ENCODE measurements around the gene PPM1H. TPM values are rescaled to one million over a fixed set of nuclear protein-coding genes. Genes with fewer than 3 reads are reported as not detected.

PPM1H gene
- total and polyA plus RNA-seq, 10 of the 15 experiments (the other 5 are each of a cell fraction or from before 2014, with no cell fraction given) = 0.11 to 0.83 (median 0.49) TPM

GRCh38 chr12:62625228-62625627 is 309.7 kb downstream of the PPM1H start (continued):
- TF ChIP-seq E2F8 (IDR thresholded peaks at IDR 0.05; ENCODE audit: low read depth, partially characterized antibody) = no peak
- TF ChIP-seq ZBED1 (IDR thresholded peaks at IDR 0.05; ENCODE audit: borderline replicate concordance) = no peak
- no peak for TF ChIP-seq NFYA (IDR thresholded peaks at IDR 0.05; ENCODE audit: borderline replicate concordance, low read depth, low read length)

GRCh38 chr12:62622177-62622576 is 312.8 kb downstream of the PPM1H start:
- Histone ChIP-seq H3K79me2 (ENCODE audit: control insufficient read depth, insufficient read depth, low read length) (no peaks in the 10 kb centered on the region), H3K9ac (ENCODE audit: control insufficient read depth, insufficient read depth, low read length) (no peak overlapping the region), H3K27me3 (replicated peaks in 1 of 2; ENCODE audit: control insufficient read depth in 2 of 2, insufficient read depth in 2 of 2, low read length in 1 of 2) (no peaks in the 10 kb centered on the region), H3K9me3 (replicated peaks; ENCODE audit: control insufficient read depth, insufficient read depth, low read length) (no peaks in the 10 kb centered on the region), H3K27ac (ENCODE audit: control insufficient read depth, insufficient read depth) (no peak overlapping the region), H3K4me1 (ENCODE audit: control insufficient read depth, insufficient read depth, low read length) (no peaks in the 10 kb centered on the region), H3K4me2 (ENCODE audit: control insufficient read depth, insufficient read depth) (no peak overlapping the region), H3K36me3 (ENCODE audit: control insufficient read depth in 2 of 2, insufficient read depth in 2 of 2, low read length in 1 of 2) (no peaks in the 10 kb centered on the region), H3K4me3 (no peak overlapping the region), H4K20me1 (ENCODE audit: control insufficient read depth, insufficient read depth) (no peaks in the 10 kb centered on the region), H2AFZ (ENCODE audit: control insufficient read depth, low read depth, low read length) (no peak overlapping the region)
- ATAC-seq (no peak), DNase-seq (ENCODE audit: low read depth, low spot score) (no peak), FAIRE-seq (no peak)
- intact Hi-C loops (cut with micrococcal nuclease; ENCODE audit: unreplicated experiment) (no loop called here), in situ Hi-C loops (cut with MboI) (no loop called here)
- POLR2A ChIA-PET = no interaction called here
- RAD21 ChIA-PET (ENCODE audit: unreplicated experiment) = no interaction called here
- WGBS (ENCODE audit: insufficient coverage, insufficient replicate concordance, low lambda C conversion rate, missing lambda C conversion rate) = 50% methylated on average over 2 of the region's 2 CpGs
- CTCF ChIA-PET = interaction anchor here (1.7 kb wide), 1 partner anchor 172 kb away, joined by 6 read pairs; no protein-coding TSS in a partner anchor
- SMC1A ChIA-PET (ENCODE audit: uncharacterized antibody, unreplicated experiment) = interaction anchor here (1.2 to 3.1 kb wide), 3 partner anchors 16 to 166 kb away, joined by 3 to 10 read pairs (median 5); no protein-coding TSS in a partner anchor
- BruUV-seq (replicated peaks) = no TSS peak
- TF ChIP-seq STAT1 (conservative IDR thresholded peaks at IDR 0.05) (no peak), PBX3 (IDR thresholded peaks at IDR 0.05; ENCODE audit: insufficient replicate concordance, low read depth, low read length) (no peak), NR2C1 (IDR thresholded peaks at IDR 0.05) (no peak), ASH2L (IDR thresholded peaks at IDR 0.05; ENCODE audit: borderline replicate concordance, low read depth) (no peak), NFYB (IDR thresholded peaks at IDR 0.05; ENCODE audit: insufficient read depth, low read depth, low read length) (no peak), ZBTB33 (IDR thresholded peaks at IDR 0.05) (no peak), RFX5 (IDR thresholded peaks at IDR 0.05; ENCODE audit: low read depth, low read length) (no peak), RAD21 (IDR thresholded peaks at IDR 0.05; ENCODE audit: insufficient read depth, low read depth, low read length) (no peak), MTA2 (IDR thresholded peaks at IDR 0.05; ENCODE audit: low read depth) (no peak), TARDBP (IDR thresholded peaks at IDR 0.05; ENCODE audit: borderline replicate concordance) (no peak), MLLT1 (IDR thresholded peaks at IDR 0.05) (no peak), SIN3A (IDR thresholded peaks at IDR 0.05; ENCODE audit: low read depth, low read length) (no peak)

All from GM12878 (cell line).